ENCODE data around the gene CAPRIN1. TPM values are rescaled to one million over a fixed set of nuclear protein-coding genes. Genes with fewer than 3 reads are reported as not detected.

CAPRIN1 gene
- total and polyA plus RNA-seq, 10 of the 15 experiments (the other 5 are each of a cell fraction or from before 2014, with no cell fraction given): 50.4 to 228 (median 191) TPM

DNA sequence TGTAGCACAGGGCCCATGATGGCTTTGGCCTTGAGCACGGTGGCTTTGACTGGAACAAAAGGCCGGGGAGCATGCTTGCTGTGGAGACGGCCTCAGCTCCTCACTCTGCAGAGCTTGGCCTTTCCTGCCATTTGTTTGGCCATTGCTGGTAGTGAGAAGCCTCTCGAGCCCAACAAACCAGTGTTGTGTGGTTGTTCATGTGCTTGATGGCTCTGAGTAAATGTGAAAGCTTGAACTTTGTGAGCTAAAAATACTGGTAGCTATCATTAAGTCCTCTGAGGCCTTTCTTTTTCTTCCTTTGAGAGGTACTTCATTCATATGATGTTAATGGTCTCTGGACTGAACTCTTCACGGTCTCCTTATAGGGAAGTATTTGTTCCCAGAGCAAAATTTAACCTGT is 93.5 kb downstream of the CAPRIN1 start (continued):
- TF ChIP-seq, protein P1, sequence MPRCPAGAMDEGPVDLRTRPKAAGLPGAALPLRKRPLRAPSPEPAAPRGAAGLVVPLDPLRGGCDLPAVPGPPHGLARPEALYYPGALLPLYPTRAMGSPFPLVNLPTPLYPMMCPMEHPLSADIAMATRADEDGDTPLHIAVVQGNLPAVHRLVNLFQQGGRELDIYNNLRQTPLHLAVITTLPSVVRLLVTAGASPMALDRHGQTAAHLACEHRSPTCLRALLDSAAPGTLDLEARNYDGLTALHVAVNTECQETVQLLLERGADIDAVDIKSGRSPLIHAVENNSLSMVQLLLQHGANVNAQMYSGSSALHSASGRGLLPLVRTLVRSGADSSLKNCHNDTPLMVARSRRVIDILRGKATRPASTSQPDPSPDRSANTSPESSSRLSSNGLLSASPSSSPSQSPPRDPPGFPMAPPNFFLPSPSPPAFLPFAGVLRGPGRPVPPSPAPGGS (IDR thresholded peaks at IDR 0.05; ENCODE audit: borderline replicate concordance, insufficient read depth, low read depth, low read length, poor library complexity, severe bottlenecking): no peak
- TF ChIP-seq, protein P2, sequence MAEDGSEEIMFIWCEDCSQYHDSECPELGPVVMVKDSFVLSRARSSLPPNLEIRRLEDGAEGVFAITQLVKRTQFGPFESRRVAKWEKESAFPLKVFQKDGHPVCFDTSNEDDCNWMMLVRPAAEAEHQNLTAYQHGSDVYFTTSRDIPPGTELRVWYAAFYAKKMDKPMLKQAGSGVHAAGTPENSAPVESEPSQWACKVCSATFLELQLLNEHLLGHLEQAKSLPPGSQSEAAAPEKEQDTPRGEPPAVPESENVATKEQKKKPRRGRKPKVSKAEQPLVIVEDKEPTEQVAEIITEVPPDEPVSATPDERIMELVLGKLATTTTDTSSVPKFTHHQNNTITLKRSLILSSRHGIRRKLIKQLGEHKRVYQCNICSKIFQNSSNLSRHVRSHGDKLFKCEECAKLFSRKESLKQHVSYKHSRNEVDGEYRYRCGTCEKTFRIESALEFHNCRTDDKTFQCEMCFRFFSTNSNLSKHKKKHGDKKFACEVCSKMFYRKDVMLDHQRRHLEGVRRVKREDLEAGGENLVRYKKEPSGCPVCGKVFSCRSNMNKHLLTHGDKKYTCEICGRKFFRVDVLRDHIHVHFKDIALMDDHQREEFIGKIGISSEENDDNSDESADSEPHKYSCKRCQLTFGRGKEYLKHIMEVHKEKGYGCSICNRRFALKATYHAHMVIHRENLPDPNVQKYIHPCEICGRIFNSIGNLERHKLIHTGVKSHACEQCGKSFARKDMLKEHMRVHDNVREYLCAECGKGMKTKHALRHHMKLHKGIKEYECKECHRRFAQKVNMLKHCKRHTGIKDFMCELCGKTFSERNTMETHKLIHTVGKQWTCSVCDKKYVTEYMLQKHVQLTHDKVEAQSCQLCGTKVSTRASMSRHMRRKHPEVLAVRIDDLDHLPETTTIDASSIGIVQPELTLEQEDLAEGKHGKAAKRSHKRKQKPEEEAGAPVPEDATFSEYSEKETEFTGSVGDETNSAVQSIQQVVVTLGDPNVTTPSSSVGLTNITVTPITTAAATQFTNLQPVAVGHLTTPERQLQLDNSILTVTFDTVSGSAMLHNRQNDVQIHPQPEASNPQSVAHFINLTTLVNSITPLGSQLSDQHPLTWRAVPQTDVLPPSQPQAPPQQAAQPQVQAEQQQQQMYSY (CRISPR knock-in tag; IDR thresholded peaks at IDR 0.05): no peak
- 0 out of 4 replicates have a peak, but pooled peaks of 1 of the 2 experiments have one; percentile 40 for TF ChIP-seq EP300 (IDR thresholded peaks at IDR 0.05; ENCODE audit: borderline replicate concordance in 1 of 2, control insufficient read depth in 1 of 2, low read depth in 2 of 2, low read length in 2 of 2)
- TF ChIP-seq SMC3 (IDR thresholded peaks at IDR 0.05; ENCODE audit: borderline replicate concordance, low read length): 0 out of 2 replicates have a peak, but pooled peaks have one; percentile 14
- TF ChIP-seq CHD1 (IDR thresholded peaks at IDR 0.05; ENCODE audit: low read depth, low read length): no peak; the same call in 1 of the 2 replicates
- TF ChIP-seq RCOR1 (conservative IDR thresholded peaks at IDR 0.05; ENCODE audit: low read depth, low read length): no peak
- no peak for TF ChIP-seq RB1 (IDR thresholded peaks at IDR 0.05; ENCODE audit: borderline replicate concordance)
- TF ChIP-seq EZH2 (IDR thresholded peaks at IDR 0.05; ENCODE audit: borderline replicate concordance, control insufficient read depth, low read depth, low read length): no peak
- TF ChIP-seq, protein P3, sequence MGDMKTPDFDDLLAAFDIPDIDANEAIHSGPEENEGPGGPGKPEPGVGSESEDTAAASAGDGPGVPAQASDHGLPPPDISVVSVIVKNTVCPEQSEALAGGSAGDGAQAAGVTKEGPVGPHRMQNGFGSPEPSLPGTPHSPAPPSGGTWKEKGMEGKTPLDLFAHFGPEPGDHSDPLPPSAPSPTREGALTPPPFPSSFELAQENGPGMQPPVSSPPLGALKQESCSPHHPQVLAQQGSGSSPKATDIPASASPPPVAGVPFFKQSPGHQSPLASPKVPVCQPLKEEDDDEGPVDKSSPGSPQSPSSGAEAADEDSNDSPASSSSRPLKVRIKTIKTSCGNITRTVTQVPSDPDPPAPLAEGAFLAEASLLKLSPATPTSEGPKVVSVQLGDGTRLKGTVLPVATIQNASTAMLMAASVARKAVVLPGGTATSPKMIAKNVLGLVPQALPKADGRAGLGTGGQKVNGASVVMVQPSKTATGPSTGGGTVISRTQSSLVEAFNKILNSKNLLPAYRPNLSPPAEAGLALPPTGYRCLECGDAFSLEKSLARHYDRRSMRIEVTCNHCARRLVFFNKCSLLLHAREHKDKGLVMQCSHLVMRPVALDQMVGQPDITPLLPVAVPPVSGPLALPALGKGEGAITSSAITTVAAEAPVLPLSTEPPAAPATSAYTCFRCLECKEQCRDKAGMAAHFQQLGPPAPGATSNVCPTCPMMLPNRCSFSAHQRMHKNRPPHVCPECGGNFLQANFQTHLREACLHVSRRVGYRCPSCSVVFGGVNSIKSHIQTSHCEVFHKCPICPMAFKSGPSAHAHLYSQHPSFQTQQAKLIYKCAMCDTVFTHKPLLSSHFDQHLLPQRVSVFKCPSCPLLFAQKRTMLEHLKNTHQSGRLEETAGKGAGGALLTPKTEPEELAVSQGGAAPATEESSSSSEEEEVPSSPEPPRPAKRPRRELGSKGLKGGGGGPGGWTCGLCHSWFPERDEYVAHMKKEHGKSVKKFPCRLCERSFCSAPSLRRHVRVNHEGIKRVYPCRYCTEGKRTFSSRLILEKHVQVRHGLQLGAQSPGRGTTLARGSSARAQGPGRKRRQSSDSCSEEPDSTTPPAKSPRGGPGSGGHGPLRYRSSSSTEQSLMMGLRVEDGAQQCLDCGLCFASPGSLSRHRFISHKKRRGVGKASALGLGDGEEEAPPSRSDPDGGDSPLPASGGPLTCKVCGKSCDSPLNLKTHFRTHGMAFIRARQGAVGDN (IDR thresholded peaks at IDR 0.05): peak; percentile 95
- TF ChIP-seq, protein P4, sequence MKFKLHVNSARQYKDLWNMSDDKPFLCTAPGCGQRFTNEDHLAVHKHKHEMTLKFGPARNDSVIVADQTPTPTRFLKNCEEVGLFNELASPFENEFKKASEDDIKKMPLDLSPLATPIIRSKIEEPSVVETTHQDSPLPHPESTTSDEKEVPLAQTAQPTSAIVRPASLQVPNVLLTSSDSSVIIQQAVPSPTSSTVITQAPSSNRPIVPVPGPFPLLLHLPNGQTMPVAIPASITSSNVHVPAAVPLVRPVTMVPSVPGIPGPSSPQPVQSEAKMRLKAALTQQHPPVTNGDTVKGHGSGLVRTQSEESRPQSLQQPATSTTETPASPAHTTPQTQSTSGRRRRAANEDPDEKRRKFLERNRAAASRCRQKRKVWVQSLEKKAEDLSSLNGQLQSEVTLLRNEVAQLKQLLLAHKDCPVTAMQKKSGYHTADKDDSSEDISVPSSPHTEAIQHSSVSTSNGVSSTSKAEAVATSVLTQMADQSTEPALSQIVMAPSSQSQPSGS (IDR thresholded peaks at IDR 0.05; ENCODE audit: low read length): 0 out of 2 replicates have a peak, but pooled peaks have one; percentile 59
- TF ChIP-seq, protein P5, sequence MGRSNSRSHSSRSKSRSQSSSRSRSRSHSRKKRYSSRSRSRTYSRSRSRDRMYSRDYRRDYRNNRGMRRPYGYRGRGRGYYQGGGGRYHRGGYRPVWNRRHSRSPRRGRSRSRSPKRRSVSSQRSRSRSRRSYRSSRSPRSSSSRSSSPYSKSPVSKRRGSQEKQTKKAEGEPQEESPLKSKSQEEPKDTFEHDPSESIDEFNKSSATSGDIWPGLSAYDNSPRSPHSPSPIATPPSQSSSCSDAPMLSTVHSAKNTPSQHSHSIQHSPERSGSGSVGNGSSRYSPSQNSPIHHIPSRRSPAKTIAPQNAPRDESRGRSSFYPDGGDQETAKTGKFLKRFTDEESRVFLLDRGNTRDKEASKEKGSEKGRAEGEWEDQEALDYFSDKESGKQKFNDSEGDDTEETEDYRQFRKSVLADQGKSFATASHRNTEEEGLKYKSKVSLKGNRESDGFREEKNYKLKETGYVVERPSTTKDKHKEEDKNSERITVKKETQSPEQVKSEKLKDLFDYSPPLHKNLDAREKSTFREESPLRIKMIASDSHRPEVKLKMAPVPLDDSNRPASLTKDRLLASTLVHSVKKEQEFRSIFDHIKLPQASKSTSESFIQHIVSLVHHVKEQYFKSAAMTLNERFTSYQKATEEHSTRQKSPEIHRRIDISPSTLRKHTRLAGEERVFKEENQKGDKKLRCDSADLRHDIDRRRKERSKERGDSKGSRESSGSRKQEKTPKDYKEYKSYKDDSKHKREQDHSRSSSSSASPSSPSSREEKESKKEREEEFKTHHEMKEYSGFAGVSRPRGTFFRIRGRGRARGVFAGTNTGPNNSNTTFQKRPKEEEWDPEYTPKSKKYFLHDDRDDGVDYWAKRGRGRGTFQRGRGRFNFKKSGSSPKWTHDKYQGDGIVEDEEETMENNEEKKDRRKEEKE (IDR thresholded peaks at IDR 0.05): no peak
- peak; percentile 85 for TF ChIP-seq MEF2A (IDR thresholded peaks at IDR 0.05; ENCODE audit: insufficient read depth, low read depth, low read length)
- TF ChIP-seq RELA (IDR thresholded peaks at IDR 0.05; ENCODE audit: borderline replicate concordance, partially characterized antibody): no peak

Data from GM12878 (cell line).